Measurements from ENCODE around the gene IVD.
A peak's percentile ranks its signal among the peaks of the same experiment; 100 is the strongest.

The IVD gene

GRCh38 chr15:40388941-40389823 lies 16.4 kb upstream of the IVD start:
- peaks cover 77% of the 10 kb centered on the region for H3K36me3 Mint-ChIP-seq (ENCODE audit: low read depth)
- peaks cover 13% of the 10 kb centered on the region for H3K4me1 Mint-ChIP-seq (ENCODE audit: low read depth)
- no peaks in the 10 kb centered on the region for H3K27me3 Mint-ChIP-seq (ENCODE audit: low read depth)
- no peaks in the 10 kb centered on the region for H3K9me3 Mint-ChIP-seq
- no peak overlapping the region for H3K27ac Mint-ChIP-seq
- no peak for DNase-seq (ENCODE audit: low spot score)
- H3K4me3 Mint-ChIP-seq = no peak overlapping the region

- peaks cover 5% of the 10 kb centered on the region for H3K4me1 Mint-ChIP-seq (ENCODE audit: low read depth)
- H3K36me3 Mint-ChIP-seq (ENCODE audit: low read depth) = peaks cover 72% of the 10 kb centered on the region
- no peaks in the 10 kb centered on the region for H3K27me3 Mint-ChIP-seq (ENCODE audit: low read depth)
- H3K27ac Mint-ChIP-seq = no peak overlapping the region
- no peaks in the 10 kb centered on the region for H3K9me3 Mint-ChIP-seq
- no peak for DNase-seq (ENCODE audit: low spot score)
- no peak overlapping the region for H3K4me3 Mint-ChIP-seq
Measured at GRCh38 chr15:40389824-40390595, 15.6 kb upstream of the IVD start.

GRCh38 chr15:40392986-40393948 lies 12.3 kb upstream of the IVD start:
- Mint-ChIP-seq H3K36me3 (ENCODE audit: low read depth) (peaks cover 57% of the 10 kb centered on the region), H3K9me3 (no peaks in the 10 kb centered on the region), H3K4me3 (no peak overlapping the region), H3K4me1 (ENCODE audit: low read depth) (peaks cover 12% of the 10 kb centered on the region), H3K27me3 (ENCODE audit: low read depth) (no peaks in the 10 kb centered on the region), H3K27ac (no peak overlapping the region)
- no peak for DNase-seq (ENCODE audit: low spot score)

GRCh38 chr15:40397688-40398412 lies 7.7 kb upstream of the IVD start:
- Mint-ChIP-seq H3K27ac (peak overlapping the region; percentile 52), H3K9me3 (no peaks in the 10 kb centered on the region), H3K4me1 (ENCODE audit: low read depth) (peaks cover 23% of the 10 kb centered on the region), H3K36me3 (ENCODE audit: low read depth) (peaks cover 26% of the 10 kb centered on the region), H3K4me3 (peak overlapping the region; percentile 79), H3K27me3 (ENCODE audit: low read depth) (no peaks in the 10 kb centered on the region)
- no peak for DNase-seq (ENCODE audit: low spot score)

- Mint-ChIP-seq H3K9me3 (no peaks in the 10 kb centered on the region), H3K36me3 (ENCODE audit: low read depth) (peaks cover 21% of the 10 kb centered on the region), H3K27ac (peak overlapping the region; percentile 52), H3K4me1 (ENCODE audit: low read depth) (peaks cover 23% of the 10 kb centered on the region), H3K27me3 (ENCODE audit: low read depth) (no peaks in the 10 kb centered on the region), H3K4me3 (peak overlapping the region; percentile 79)
- peak; percentile 47 for DNase-seq (ENCODE audit: low spot score)
Measured at GRCh38 chr15:40398413-40398873, 7.2 kb upstream of the IVD start.

- no peak overlapping the region for H3K27ac Mint-ChIP-seq
- peak overlapping the region; percentile 79 for H3K4me3 Mint-ChIP-seq
- H3K4me1 Mint-ChIP-seq (ENCODE audit: low read depth) = peaks cover 30% of the 10 kb centered on the region
- peaks cover 16% of the 10 kb centered on the region for H3K36me3 Mint-ChIP-seq (ENCODE audit: low read depth)
- no peak for DNase-seq (ENCODE audit: low spot score)
- no peaks in the 10 kb centered on the region for H3K27me3 Mint-ChIP-seq (ENCODE audit: low read depth)
- no peaks in the 10 kb centered on the region for H3K9me3 Mint-ChIP-seq
Measured at GRCh38 chr15:40399370-40399769, 6.2 kb upstream of the IVD start.

- H3K27me3 Mint-ChIP-seq (ENCODE audit: low read depth) = no peaks in the 10 kb centered on the region
- peaks cover 44% of the 10 kb centered on the region for H3K4me1 Mint-ChIP-seq (ENCODE audit: low read depth)
- peaks cover 46% of the 10 kb centered on the region for H3K36me3 Mint-ChIP-seq (ENCODE audit: low read depth)
- peak overlapping the region; percentile 38 for H3K4me3 Mint-ChIP-seq
- H3K27ac Mint-ChIP-seq = peak overlapping the region; percentile 1
- no peaks in the 10 kb centered on the region for H3K9me3 Mint-ChIP-seq
- no peak for DNase-seq (ENCODE audit: low spot score)
Measured at GRCh38 chr15:40407330-40407990, 1.9 kb downstream of the IVD start.

GRCh38 chr15:40409366-40409765 lies 3.8 kb downstream of the IVD start:
- Mint-ChIP-seq H3K4me3 (no peak overlapping the region), H3K36me3 (ENCODE audit: low read depth) (peaks cover 54% of the 10 kb centered on the region), H3K9me3 (no peaks in the 10 kb centered on the region), H3K27ac (peak overlapping the region; percentile 67), H3K4me1 (ENCODE audit: low read depth) (peaks cover 36% of the 10 kb centered on the region), H3K27me3 (ENCODE audit: low read depth) (no peaks in the 10 kb centered on the region)
- no peak for DNase-seq (ENCODE audit: low spot score)

- Mint-ChIP-seq H3K27me3 (ENCODE audit: low read depth) (no peaks in the 10 kb centered on the region), H3K9me3 (no peaks in the 10 kb centered on the region), H3K36me3 (ENCODE audit: low read depth) (peaks cover 61% of the 10 kb centered on the region), H3K4me3 (no peak overlapping the region), H3K4me1 (ENCODE audit: low read depth) (peaks cover 28% of the 10 kb centered on the region), H3K27ac (peak overlapping the region; percentile 13)
- no peak for DNase-seq (ENCODE audit: low spot score)
Measured at GRCh38 chr15:40410476-40410875, 4.9 kb downstream of the IVD start.

GRCh38 chr15:40412095-40412759 lies 6.6 kb downstream of the IVD start:
- Mint-ChIP-seq H3K27ac (no peak overlapping the region), H3K27me3 (ENCODE audit: low read depth) (no peaks in the 10 kb centered on the region)
- no peak for DNase-seq (ENCODE audit: low spot score)

GRCh38 chr15:40413036-40413435 lies 7.4 kb downstream of the IVD start:
- DNase-seq (ENCODE audit: low spot score) = no peak
- Mint-ChIP-seq H3K9me3 (no peaks in the 10 kb centered on the region), H3K36me3 (ENCODE audit: low read depth) (peaks cover 60% of the 10 kb centered on the region), H3K4me3 (no peak overlapping the region), H3K27ac (no peak overlapping the region), H3K27me3 (ENCODE audit: low read depth) (no peaks in the 10 kb centered on the region), H3K4me1 (ENCODE audit: low read depth) (peaks cover 13% of the 10 kb centered on the region)

More at GRCh38 chr15:40412095-40412759, 6.6 kb downstream of the IVD start:
- Mint-ChIP-seq H3K4me3 (no peak overlapping the region), H3K36me3 (ENCODE audit: low read depth) (peaks cover 59% of the 10 kb centered on the region), H3K4me1 (ENCODE audit: low read depth) (peaks cover 21% of the 10 kb centered on the region), H3K9me3 (no peaks in the 10 kb centered on the region)

- Mint-ChIP-seq H3K4me3 (no peak overlapping the region), H3K27me3 (ENCODE audit: low read depth) (no peaks in the 10 kb centered on the region), H3K4me1 (ENCODE audit: low read depth) (peaks cover 2% of the 10 kb centered on the region), H3K36me3 (ENCODE audit: low read depth) (peaks cover 51% of the 10 kb centered on the region), H3K9me3 (no peaks in the 10 kb centered on the region), H3K27ac (no peak overlapping the region)
- DNase-seq (ENCODE audit: low spot score) = no peak
Measured at GRCh38 chr15:40414816-40415215, 9.2 kb downstream of the IVD start.

Measured in T-helper 2 cell treated with Interferon-gamma antibody and Interleukin-4, amounts not matched to agents 5 μg/mL and 100 μg/mL, for 36 hours (primary cell).